GM19193 (cell line): ENCODE measurements around the gene LATS2.

Source experiments
- POLR2A ChIP-seq: IDR thresholded peaks from 4 replicates; pipeline ENCODE4 v1.6.1; 2011; ENCODE audit not compliant: insufficient read depth, insufficient read length; ENCODE audit errors: extremely low read depth

Gene LATS2

DNA sequence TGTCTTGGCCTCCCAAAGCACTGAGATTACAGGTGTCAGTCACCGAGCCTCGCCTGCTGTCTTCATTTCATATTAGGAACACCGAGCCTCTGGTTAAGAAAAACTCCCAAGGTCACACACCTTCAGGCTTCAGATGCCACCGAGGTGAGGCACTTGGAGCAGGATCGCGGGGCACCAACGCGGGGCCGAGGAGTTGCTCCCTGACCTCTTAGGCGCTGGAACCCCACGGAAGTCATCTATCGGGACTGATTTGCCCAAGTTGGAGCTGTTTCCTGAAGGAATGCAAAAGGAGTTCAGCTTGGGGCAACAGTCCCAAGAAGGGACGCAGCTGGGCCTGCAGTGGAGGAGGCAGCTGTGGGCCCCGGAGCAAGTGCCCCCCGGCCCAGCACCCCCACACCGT lies 108.5 kb downstream of the LATS2 start:
- no peak for TF ChIP-seq POLR2A

DNA sequence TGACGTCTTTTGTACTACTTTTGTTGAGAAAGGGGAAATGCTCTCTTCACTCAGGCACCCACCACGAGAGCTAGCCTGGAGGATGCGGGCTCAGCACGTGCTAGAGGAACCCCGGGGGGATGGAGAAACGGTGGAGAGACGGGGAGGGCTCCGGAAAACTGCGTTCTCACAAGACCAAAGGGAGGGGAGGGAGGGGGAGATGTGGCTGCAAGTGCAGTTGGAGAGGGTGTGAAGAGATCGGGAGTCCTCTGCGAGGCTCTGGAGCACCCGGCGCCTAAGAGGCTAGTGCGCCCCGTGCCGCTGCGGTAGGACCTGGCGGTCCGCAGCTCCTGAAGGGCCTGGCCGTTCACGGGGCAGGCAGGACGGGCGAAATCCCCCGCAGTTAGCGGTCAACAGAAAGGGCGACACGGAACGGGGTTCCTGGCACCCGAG lies 115.4 kb downstream of the LATS2 start:
- TF ChIP-seq POLR2A: no peak

DNA sequence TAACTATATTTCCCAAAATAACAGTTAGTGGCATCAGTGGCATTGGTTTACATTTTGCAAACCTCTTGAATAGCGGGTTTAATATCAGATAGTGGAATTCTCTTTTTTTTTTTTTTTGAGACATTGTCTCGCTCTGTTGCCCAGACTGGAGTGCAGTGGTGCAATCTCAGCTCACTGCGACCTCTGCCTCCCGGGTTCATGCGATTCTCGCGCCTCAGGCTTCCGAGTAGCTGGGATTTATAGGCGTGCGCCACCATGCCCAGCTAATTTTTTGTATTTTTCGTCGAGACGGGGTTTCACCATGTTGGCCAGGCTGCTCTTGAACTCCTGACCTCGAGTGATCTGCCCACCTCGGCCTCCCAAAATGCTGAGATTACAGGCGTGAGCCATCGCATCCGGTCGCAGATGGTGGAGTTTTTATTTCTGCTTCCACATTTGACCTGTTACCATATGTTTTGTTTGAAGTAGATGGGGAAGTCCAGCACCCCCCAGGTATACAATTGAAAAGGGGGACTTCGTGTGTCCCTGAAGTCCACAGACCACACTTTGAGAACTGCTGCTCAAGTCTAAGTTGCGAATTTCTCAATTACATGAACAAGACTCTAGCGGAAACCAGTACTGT lies 118.3 kb downstream of the LATS2 start:
- no peak for TF ChIP-seq POLR2A

DNA sequence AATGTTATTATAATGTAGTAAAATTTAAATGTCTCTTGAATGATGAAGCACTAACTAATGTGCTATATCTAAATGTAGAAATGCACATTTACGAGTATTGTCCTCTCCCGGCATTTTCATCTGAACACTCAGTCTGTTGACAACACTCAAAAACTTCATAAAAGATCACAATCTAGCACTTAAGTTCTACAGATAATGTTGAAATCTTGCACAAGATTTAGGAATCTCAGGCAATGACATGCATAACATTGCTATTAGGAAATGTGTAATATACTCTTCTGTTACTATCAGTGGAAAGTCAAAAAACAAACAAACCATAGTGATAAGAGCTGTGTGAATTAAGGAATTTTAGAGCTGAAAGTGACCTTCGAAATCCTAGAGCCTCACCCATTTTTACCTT lies 121.3 kb downstream of the LATS2 start:
- TF ChIP-seq POLR2A: no peak

DNA sequence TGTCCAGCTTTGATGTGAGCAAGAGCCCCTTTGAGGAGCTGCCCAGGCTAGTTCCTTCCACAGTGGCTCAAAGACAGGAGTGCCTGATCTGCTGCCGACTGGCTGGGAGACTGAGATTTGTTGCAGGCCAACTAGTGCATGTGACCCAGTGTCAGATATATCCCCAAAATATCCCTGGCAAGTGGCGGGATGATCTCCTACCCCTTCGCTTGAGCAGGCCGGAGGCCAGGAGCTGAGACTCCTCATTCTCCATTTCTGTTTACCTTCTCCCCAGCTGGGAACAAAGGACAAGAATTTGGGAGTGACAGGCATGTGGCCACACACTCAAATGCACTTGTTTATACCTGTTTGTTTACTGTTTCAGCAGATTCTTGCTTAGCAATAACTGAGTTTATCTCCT lies 121.7 kb downstream of the LATS2 start:
- no peak for TF ChIP-seq POLR2A

DNA sequence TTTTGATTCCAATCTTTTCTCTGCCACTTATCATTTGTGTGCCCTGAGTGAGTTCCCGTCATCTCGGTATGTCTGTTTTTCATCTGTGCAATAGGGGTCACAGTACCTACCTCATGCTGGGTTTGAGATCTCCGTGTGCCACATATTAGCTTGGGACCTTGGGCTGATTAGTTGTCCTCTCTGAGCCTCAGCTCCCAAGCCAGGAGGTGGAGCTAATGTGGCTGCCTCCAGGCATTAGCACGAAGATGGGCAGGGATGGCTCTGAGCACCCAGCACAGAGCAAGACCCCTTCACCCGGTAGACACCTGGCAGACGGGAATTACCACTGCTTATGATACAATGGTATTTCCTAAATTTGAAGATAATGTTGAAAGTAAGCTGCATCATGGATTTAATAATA lies 123.1 kb downstream of the LATS2 start:
- no peak for TF ChIP-seq POLR2A

DNA sequence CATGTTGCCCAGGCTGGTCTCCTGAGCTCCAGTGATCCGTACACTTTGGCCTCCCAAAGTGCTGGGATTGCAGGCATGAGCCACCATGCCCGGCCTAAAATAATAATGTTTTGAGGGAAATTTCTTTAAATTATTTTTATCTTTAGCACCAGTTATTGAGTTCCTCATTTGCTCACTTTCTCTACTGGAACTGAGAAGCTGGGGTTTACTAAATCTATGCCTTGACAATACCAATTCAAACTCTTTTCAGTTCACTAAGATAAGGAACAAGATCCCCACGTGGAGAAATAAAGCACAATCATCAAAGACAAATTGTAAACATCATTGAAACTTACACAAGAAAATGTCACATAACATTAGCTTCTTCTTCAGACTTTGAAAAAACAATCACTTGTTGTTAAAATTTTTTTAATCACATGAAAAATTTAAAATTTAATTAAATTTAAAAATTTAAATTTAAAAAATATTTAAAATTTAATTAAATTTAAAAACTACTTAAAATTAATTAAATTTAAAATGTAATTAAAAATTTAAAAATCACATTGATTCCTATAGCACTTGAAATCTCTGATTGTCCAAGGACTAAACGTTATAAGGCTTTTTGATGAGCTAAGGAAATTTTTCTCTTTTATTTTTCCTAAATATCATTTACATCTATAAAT lies 133.7 kb downstream of the LATS2 start:
- TF ChIP-seq POLR2A: no peak

DNA sequence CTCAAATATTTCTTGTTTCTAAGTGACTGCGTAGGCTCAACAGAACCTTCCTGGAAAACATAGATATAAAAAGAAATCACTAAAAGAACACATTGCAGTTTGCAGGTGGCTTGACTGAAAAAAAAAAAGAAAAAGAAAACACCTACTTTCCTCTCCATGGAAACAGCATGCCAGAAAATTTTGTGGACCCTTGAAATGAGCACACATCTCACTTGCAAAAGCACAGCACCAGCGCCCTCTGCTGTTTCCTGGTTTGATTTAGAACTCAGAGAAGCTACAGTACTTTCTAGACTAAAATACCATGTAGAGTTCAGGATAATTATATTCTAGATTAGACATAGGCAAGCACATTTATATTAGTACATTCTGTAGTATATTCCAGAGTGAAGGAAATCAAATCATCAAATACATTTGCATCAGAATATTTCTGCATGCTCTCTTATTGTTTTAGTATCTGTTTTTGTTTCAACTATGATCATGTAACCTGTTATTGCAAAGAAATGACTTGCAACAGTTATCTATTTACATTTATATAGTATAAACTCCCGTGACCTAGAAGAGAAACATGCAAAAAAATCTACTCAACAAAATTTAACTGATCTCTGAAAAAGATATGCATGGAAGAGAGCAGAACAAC lies 136.5 kb downstream of the LATS2 start:
- TF ChIP-seq POLR2A: no peak

DNA sequence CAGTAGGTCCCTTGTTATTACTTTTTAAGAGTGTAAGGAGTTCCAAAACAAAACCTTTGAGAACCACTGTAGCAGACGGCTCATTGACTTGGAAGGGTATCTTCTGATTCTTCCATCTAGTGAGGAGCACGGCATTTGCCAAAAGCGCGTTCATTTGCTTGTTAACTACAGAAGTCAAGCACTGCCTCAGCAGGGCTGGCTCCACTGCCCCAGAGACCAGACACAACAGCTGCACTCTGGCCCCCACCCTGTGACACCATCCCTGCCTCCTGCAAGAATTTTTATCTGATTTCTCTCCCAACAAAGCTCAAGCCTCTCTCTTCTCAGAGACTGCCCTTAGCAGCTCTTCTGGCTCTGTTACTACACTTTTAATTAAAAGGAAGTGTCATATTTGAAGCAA lies 138.1 kb downstream of the LATS2 start:
- TF ChIP-seq POLR2A: no peak
